Measurements from ENCODE around the gene KIAA0930. TPM values are rescaled to one million over a fixed set of nuclear protein-coding genes. Genes with fewer than 3 reads are reported as not detected.

KIAA0930 gene
- total RNA-seq, 1 experiment from 2014 or later, result 15.2 TPM

GRCh38 chr22:45233827-45234226, 6.9 kb downstream of the KIAA0930 start:
- Histone ChIP-seq H3K36me3 (no peaks in the 10 kb centered on the region), H3K4me3 (no peak overlapping the region), H3K4me1 (no peaks in the 10 kb centered on the region), H3K27ac (no peak overlapping the region), H3K27me3 (no peaks in the 10 kb centered on the region), H3K9me3 (replicated peaks) (no peaks in the 10 kb centered on the region)
- no peak for DNase-seq

GRCh38 chr22:45233386-45233785, 7.3 kb downstream of the KIAA0930 start:
- no peak overlapping the region for H3K4me3 ChIP-seq
- H3K27me3 ChIP-seq, result no peaks in the 10 kb centered on the region
- H3K27ac ChIP-seq, result no peak overlapping the region
- no peaks in the 10 kb centered on the region for H3K9me3 ChIP-seq (replicated peaks)
- no peaks in the 10 kb centered on the region for H3K4me1 ChIP-seq
- DNase-seq, result no peak
- no peaks in the 10 kb centered on the region for H3K36me3 ChIP-seq

GRCh38 chr22:45231293-45231692, 9.4 kb downstream of the KIAA0930 start:
- no peaks in the 10 kb centered on the region for H3K27me3 ChIP-seq
- no peaks in the 10 kb centered on the region for H3K4me1 ChIP-seq
- DNase-seq, result no peak
- no peaks in the 10 kb centered on the region for H3K36me3 ChIP-seq
- H3K4me3 ChIP-seq, result no peak overlapping the region
- no peaks in the 10 kb centered on the region for H3K9me3 ChIP-seq (replicated peaks)
- H3K27ac ChIP-seq, result no peak overlapping the region

- DNase-seq, result no peak
- H3K4me1 ChIP-seq, result no peaks in the 10 kb centered on the region
- no peak overlapping the region for H3K4me3 ChIP-seq
- H3K9me3 ChIP-seq (replicated peaks), result no peaks in the 10 kb centered on the region
- H3K27ac ChIP-seq, result no peak overlapping the region
- H3K36me3 ChIP-seq, result no peaks in the 10 kb centered on the region
- H3K27me3 ChIP-seq, result no peaks in the 10 kb centered on the region
Measured at GRCh38 chr22:45230026-45230721, 10.5 kb downstream of the KIAA0930 start.

- no peaks in the 10 kb centered on the region for H3K36me3 ChIP-seq
- no peaks in the 10 kb centered on the region for H3K4me1 ChIP-seq
- DNase-seq, result no peak
- no peaks in the 10 kb centered on the region for H3K9me3 ChIP-seq (replicated peaks)
- H3K27ac ChIP-seq, result no peak overlapping the region
- H3K4me3 ChIP-seq, result no peak overlapping the region
- H3K27me3 ChIP-seq, result no peaks in the 10 kb centered on the region
Measured at GRCh38 chr22:45229181-45229580, 11.5 kb downstream of the KIAA0930 start.

GRCh38 chr22:45228401-45228754, 12.3 kb downstream of the KIAA0930 start:
- Histone ChIP-seq H3K36me3 (no peaks in the 10 kb centered on the region), H3K27me3 (no peaks in the 10 kb centered on the region), H3K27ac (no peak overlapping the region), H3K4me3 (no peak overlapping the region), H3K4me1 (no peaks in the 10 kb centered on the region), H3K9me3 (replicated peaks) (no peaks in the 10 kb centered on the region)
- DNase-seq, result no peak

GRCh38 chr22:45227645-45228400, 12.9 kb downstream of the KIAA0930 start:
- no peaks in the 10 kb centered on the region for H3K4me1 ChIP-seq
- H3K36me3 ChIP-seq, result no peaks in the 10 kb centered on the region

GRCh38 chr22:45226503-45227186, 14.0 kb downstream of the KIAA0930 start:
- Histone ChIP-seq H3K27ac (no peak overlapping the region), H3K36me3 (no peaks in the 10 kb centered on the region), H3K9me3 (replicated peaks) (no peaks in the 10 kb centered on the region), H3K4me1 (no peaks in the 10 kb centered on the region), H3K4me3 (no peak overlapping the region), H3K27me3 (no peaks in the 10 kb centered on the region)
- no peak for DNase-seq

More at GRCh38 chr22:45227645-45228400, 12.9 kb downstream of the KIAA0930 start:
- Histone ChIP-seq H3K9me3 (replicated peaks) (no peaks in the 10 kb centered on the region), H3K4me3 (no peak overlapping the region), H3K27me3 (no peaks in the 10 kb centered on the region), H3K27ac (no peak overlapping the region)
- DNase-seq, result no peak

GRCh38 chr22:45225732-45226502, 14.8 kb downstream of the KIAA0930 start:
- H3K36me3 ChIP-seq, result no peaks in the 10 kb centered on the region
- H3K4me1 ChIP-seq, result no peaks in the 10 kb centered on the region
- H3K4me3 ChIP-seq, result no peak overlapping the region
- no peaks in the 10 kb centered on the region for H3K27me3 ChIP-seq
- H3K9me3 ChIP-seq (replicated peaks), result no peaks in the 10 kb centered on the region
- H3K27ac ChIP-seq, result no peak overlapping the region
- DNase-seq, result no peak

- Histone ChIP-seq H3K27me3 (no peaks in the 10 kb centered on the region), H3K27ac (no peak overlapping the region), H3K36me3 (no peaks in the 10 kb centered on the region), H3K4me3 (no peak overlapping the region), H3K4me1 (no peaks in the 10 kb centered on the region), H3K9me3 (replicated peaks) (no peaks in the 10 kb centered on the region)
- no peak for DNase-seq
Measured at GRCh38 chr22:45224988-45225731, 15.5 kb downstream of the KIAA0930 start.

- Histone ChIP-seq H3K4me3 (no peak overlapping the region), H3K27ac (no peak overlapping the region), H3K27me3 (no peaks in the 10 kb centered on the region), H3K9me3 (replicated peaks) (no peaks in the 10 kb centered on the region), H3K4me1 (no peaks in the 10 kb centered on the region), H3K36me3 (no peaks in the 10 kb centered on the region)
- no peak for DNase-seq
Measured at GRCh38 chr22:45224331-45224730, 16.4 kb downstream of the KIAA0930 start.

GRCh38 chr22:45223304-45224117, 17.2 kb downstream of the KIAA0930 start:
- Histone ChIP-seq H3K9me3 (replicated peaks) (no peaks in the 10 kb centered on the region), H3K27ac (no peak overlapping the region), H3K4me1 (peaks cover 4% of the 10 kb centered on the region; the same call in 1 of the 2 replicates), H3K4me3 (no peak overlapping the region), H3K27me3 (no peaks in the 10 kb centered on the region), H3K36me3 (no peaks in the 10 kb centered on the region)
- DNase-seq, result no peak

- Histone ChIP-seq H3K36me3 (no peaks in the 10 kb centered on the region), H3K27ac (no peak overlapping the region), H3K4me3 (no peak overlapping the region), H3K4me1 (peaks cover 9% of the 10 kb centered on the region; the same call in 1 of the 2 replicates), H3K9me3 (replicated peaks) (no peaks in the 10 kb centered on the region), H3K27me3 (no peaks in the 10 kb centered on the region)
- DNase-seq, result no peak
Measured at GRCh38 chr22:45221201-45221600, 19.5 kb downstream of the KIAA0930 start.
